ENCODE results near the gene IGFBP1. TPM values are rescaled to one million over a fixed set of nuclear protein-coding genes. Genes with fewer than 3 reads are reported as not detected.

IGFBP1 gene
- total and polyA plus RNA-seq, 9 of the 15 experiments (the other 6 are each of a cell fraction or from before 2014, with no cell fraction given) = not detected

DNA sequence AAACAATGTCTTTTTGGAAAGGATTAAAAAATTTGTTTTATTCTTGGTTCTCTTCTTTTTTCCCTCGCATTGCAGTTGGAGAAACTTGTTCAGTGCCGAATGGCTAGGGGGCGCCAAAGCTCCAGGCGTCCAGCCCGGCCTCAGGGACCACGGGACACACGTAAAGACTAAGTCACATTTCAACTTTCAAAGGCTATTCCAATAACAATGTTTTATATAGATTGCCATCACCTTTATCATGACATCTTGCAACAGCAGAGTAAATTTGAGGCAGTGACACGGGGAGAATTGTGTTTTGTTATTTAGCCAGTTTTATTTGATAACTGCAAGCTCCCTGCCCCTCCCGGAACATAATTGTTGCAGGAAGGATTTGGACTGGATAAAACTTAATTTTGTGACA lies 35.0 kb downstream of the IGFBP1 start (continued):
- TF ChIP-seq, protein P1, sequence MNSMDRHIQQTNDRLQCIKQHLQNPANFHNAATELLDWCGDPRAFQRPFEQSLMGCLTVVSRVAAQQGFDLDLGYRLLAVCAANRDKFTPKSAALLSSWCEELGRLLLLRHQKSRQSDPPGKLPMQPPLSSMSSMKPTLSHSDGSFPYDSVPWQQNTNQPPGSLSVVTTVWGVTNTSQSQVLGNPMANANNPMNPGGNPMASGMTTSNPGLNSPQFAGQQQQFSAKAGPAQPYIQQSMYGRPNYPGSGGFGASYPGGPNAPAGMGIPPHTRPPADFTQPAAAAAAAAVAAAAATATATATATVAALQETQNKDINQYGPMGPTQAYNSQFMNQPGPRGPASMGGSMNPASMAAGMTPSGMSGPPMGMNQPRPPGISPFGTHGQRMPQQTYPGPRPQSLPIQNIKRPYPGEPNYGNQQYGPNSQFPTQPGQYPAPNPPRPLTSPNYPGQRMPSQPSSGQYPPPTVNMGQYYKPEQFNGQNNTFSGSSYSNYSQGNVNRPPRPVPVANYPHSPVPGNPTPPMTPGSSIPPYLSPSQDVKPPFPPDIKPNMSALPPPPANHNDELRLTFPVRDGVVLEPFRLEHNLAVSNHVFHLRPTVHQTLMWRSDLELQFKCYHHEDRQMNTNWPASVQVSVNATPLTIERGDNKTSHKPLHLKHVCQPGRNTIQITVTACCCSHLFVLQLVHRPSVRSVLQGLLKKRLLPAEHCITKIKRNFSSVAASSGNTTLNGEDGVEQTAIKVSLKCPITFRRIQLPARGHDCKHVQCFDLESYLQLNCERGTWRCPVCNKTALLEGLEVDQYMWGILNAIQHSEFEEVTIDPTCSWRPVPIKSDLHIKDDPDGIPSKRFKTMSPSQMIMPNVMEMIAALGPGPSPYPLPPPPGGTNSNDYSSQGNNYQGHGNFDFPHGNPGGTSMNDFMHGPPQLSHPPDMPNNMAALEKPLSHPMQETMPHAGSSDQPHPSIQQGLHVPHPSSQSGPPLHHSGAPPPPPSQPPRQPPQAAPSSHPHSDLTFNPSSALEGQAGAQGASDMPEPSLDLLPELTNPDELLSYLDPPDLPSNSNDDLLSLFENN (IDR thresholded peaks at IDR 0.05; ENCODE audit: low read depth in 2 of 2, low read length in 2 of 2) = no peak
- TF ChIP-seq, protein P2, sequence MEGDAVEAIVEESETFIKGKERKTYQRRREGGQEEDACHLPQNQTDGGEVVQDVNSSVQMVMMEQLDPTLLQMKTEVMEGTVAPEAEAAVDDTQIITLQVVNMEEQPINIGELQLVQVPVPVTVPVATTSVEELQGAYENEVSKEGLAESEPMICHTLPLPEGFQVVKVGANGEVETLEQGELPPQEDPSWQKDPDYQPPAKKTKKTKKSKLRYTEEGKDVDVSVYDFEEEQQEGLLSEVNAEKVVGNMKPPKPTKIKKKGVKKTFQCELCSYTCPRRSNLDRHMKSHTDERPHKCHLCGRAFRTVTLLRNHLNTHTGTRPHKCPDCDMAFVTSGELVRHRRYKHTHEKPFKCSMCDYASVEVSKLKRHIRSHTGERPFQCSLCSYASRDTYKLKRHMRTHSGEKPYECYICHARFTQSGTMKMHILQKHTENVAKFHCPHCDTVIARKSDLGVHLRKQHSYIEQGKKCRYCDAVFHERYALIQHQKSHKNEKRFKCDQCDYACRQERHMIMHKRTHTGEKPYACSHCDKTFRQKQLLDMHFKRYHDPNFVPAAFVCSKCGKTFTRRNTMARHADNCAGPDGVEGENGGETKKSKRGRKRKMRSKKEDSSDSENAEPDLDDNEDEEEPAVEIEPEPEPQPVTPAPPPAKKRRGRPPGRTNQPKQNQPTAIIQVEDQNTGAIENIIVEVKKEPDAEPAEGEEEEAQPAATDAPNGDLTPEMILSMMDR (IDR thresholded peaks at IDR 0.05 in 2 of 3, conservative IDR thresholded peaks at IDR 0.05 in 1 of 3; ENCODE audit: insufficient read depth in 2 of 3, low read depth in 1 of 3, low read length in 3 of 3) = peak; percentile 73 to 85 (median 76)
- TF ChIP-seq MAFG (tag; conservative IDR thresholded peaks at IDR 0.05) (no peak), RAD21 (CRISPR knock-in tag; conservative IDR thresholded peaks at IDR 0.05 in 1 of 2, IDR thresholded peaks at IDR 0.05 in 1 of 2) (peak; percentile 75 to 76), BRF2 (IDR thresholded peaks at IDR 0.05; ENCODE audit: borderline replicate concordance, insufficient read depth, insufficient read length) (no peak), SMC3 (conservative IDR thresholded peaks at IDR 0.05; ENCODE audit: insufficient read depth, low read depth, low read length) (peak; percentile 49; the same call in 1 of the 2 replicates), ETV5 (CRISPR knock-in tag; IDR thresholded peaks at IDR 0.05; ENCODE audit: low read depth) (no peak)
- TF ChIP-seq, protein P3, sequence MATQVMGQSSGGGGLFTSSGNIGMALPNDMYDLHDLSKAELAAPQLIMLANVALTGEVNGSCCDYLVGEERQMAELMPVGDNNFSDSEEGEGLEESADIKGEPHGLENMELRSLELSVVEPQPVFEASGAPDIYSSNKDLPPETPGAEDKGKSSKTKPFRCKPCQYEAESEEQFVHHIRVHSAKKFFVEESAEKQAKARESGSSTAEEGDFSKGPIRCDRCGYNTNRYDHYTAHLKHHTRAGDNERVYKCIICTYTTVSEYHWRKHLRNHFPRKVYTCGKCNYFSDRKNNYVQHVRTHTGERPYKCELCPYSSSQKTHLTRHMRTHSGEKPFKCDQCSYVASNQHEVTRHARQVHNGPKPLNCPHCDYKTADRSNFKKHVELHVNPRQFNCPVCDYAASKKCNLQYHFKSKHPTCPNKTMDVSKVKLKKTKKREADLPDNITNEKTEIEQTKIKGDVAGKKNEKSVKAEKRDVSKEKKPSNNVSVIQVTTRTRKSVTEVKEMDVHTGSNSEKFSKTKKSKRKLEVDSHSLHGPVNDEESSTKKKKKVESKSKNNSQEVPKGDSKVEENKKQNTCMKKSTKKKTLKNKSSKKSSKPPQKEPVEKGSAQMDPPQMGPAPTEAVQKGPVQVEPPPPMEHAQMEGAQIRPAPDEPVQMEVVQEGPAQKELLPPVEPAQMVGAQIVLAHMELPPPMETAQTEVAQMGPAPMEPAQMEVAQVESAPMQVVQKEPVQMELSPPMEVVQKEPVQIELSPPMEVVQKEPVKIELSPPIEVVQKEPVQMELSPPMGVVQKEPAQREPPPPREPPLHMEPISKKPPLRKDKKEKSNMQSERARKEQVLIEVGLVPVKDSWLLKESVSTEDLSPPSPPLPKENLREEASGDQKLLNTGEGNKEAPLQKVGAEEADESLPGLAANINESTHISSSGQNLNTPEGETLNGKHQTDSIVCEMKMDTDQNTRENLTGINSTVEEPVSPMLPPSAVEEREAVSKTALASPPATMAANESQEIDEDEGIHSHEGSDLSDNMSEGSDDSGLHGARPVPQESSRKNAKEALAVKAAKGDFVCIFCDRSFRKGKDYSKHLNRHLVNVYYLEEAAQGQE (IDR thresholded peaks at IDR 0.05; ENCODE audit: borderline replicate concordance) = peak; percentile 69; the same call in 1 of the 2 replicates
- TF ChIP-seq, protein P3 (CRISPR knock-in tag; IDR thresholded peaks at IDR 0.05; ENCODE audit: low read depth) = no peak
- TF ChIP-seq, protein P4, sequence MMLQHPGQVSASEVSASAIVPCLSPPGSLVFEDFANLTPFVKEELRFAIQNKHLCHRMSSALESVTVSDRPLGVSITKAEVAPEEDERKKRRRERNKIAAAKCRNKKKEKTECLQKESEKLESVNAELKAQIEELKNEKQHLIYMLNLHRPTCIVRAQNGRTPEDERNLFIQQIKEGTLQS (IDR thresholded peaks at IDR 0.05) = no peak
- TF ChIP-seq, protein P4 (CRISPR knock-in tag; conservative IDR thresholded peaks at IDR 0.05) = no peak

Measured in K562 (cell line).